Muscle layer of colon (tissue), 2 donors: ENCODE data around the gene FCN1.

Source experiments
- H3K27ac ChIP-seq: one replicate; pipeline ENCODE4 v1.7.0; 2013; ENCODE audit warnings: low read depth, mild to moderate bottlenecking, low read length, moderate library complexity
- H3K27me3 ChIP-seq, 2 donors: one replicate each; pipeline ENCODE4 v1.7.0; 2013; ENCODE audit warnings: low read length in 2 of 2, mild to moderate bottlenecking in 2 of 2; ENCODE audit not compliant: insufficient read depth in 2 of 2, control insufficient read depth in 1 of 2
- H3K36me3 ChIP-seq: one replicate; pipeline ENCODE4 v1.7.0; 2013; ENCODE audit warnings: mild to moderate bottlenecking, low read length; ENCODE audit not compliant: insufficient read depth
- H3K4me1 ChIP-seq: one replicate; pipeline ENCODE4 v1.7.0; 2013; ENCODE audit warnings: mild to moderate bottlenecking, low read length; ENCODE audit not compliant: insufficient read depth
- H3K4me3 ChIP-seq, 2 donors: one replicate each; pipeline ENCODE4 v1.7.0; 2013; ENCODE audit warnings: low read length in 2 of 2, low read depth in 1 of 2, mild to moderate bottlenecking in 1 of 2, moderate library complexity in 1 of 2
- H3K9ac ChIP-seq: one replicate; pipeline ENCODE4 v1.7.0; 2013; ENCODE audit warnings: low read length
- H3K9me3 ChIP-seq: one replicate; pipeline ENCODE4 v1.7.0; 2013; ENCODE audit warnings: mild to moderate bottlenecking, low read length
- donor health status: abdominal sarcoma.
- donor health status: Adenocarcinoma of cecum.

The FCN1 gene

DNA sequence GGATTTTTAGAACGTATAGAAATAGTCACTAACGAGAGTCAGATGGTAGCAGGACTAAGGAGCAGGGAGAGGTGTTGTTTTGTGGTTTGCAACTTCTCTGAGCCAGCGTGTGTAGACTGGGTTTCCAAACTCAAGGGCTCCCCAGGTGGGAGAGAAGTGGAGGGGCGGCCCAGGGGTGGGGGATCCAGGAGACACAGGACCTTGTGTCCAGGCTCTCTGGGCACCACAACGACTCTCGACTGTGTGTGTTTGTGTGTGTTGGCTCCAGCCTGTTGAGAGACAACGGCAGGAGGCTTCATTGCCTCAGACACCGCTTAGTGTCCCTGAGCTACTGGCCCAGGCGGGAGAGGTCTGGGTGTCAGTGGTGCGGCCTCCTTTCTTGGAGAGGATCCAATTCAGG, 934 bp upstream of the FCN1 start:
- no peaks in the 10 kb centered on the region for H3K4me1 ChIP-seq
- no peaks in the 10 kb centered on the region for H3K27me3 ChIP-seq
- no peak overlapping the region for H3K4me3 ChIP-seq
- no peaks in the 10 kb centered on the region for H3K9me3 ChIP-seq
- H3K36me3 ChIP-seq: no peaks in the 10 kb centered on the region
- H3K9ac ChIP-seq: no peak overlapping the region
- H3K27ac ChIP-seq: no peak overlapping the region

DNA sequence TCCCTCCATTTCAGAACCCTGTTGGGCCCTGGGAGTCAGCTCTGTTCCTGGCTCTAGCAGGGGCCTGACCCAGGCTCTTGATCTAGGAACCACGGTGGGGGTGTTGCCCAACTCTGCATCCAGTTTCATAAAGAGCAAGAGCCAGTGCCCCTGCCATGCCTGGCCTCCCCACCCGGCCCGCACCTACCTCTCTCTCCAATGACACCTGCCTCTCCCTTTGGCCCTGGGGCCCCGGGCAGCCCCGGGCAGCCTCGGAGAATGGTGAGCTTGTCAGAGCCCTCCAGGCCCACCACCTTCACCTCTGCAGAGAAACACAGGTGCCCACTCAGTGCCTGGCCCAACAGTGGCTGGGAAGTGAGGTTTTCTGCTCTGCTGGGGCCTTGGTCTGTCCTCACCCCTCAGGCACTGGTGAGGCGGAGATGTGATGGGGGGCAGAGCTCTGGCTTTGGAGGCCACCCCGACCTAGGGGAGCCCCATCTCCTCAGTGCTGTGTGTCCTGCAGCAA, 1.5 kb downstream of the FCN1 start:
- Histone ChIP-seq H3K27me3 (no peaks in the 10 kb centered on the region), H3K4me1 (no peaks in the 10 kb centered on the region), H3K27ac (no peak overlapping the region), H3K36me3 (no peaks in the 10 kb centered on the region), H3K4me3 (no peak overlapping the region), H3K9ac (no peak overlapping the region), H3K9me3 (no peaks in the 10 kb centered on the region)

DNA sequence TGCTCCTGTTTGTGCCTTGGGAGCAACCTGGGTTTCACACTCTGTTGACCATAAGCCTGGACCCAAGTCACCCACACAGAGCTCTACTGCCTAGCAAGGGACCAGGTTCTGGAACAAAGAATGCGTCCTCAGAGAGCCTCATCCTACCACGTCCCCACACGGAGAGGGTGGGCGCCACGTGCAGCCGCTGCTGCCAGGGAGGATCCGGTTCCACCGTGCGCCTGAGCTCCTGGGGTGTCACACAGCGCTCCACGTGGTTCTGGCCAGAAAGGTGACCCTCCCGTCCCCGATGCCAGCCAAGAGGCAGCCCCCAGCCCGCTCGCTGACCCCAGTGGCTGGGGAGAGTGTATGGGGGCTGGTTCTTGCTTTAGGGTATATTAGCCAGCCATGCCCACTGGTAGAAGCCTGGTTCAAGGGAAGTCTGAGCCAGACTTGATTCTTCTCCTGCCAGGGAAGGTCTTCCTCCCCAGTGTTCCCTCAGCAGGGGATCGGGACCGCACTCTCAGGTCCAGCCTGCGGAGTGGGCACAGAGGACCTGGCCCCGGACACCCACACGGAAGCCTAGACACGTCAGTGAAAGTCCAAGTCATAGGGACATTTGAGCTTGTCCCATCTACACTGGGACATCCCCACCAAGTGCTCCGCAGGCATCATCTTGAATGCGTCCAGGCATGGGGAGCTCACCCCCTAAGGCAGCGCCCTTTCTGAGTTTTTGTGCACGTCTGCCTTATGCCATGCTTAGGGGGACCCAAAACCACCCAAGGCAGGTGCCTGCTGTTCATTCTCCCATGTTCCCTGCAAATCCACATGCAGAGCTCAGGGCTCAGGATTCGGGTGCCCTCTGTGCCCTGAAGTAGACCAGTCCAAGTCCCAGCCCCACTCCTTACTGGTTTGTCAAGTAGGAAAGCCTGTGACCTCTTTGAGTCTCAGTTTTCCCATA, 2.4 kb downstream of the FCN1 start:
- H3K27ac ChIP-seq: no peak overlapping the region
- H3K4me1 ChIP-seq: no peaks in the 10 kb centered on the region
- no peak overlapping the region for H3K4me3 ChIP-seq
- no peaks in the 10 kb centered on the region for H3K27me3 ChIP-seq
- no peaks in the 10 kb centered on the region for H3K9me3 ChIP-seq
- H3K36me3 ChIP-seq: no peaks in the 10 kb centered on the region
- no peak overlapping the region for H3K9ac ChIP-seq

DNA sequence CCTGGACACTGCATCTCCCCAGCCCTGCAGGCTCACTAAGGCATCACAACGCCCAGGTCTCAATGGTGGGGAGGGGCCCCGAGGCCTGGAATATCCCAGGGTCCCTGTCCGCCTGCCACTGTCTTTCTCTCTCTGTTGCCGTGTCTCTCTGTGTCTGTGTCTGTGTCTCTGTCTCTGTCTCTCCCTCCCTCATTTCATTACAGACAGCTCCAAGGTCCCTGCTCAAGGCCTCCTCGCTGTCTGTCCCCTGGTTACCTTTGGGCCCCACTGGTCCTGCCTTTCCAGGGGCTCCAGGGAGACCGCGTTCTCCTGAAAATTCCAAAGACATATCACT, 3.2 kb downstream of the FCN1 start:
- Histone ChIP-seq H3K9ac (no peak overlapping the region), H3K27me3 (no peaks in the 10 kb centered on the region), H3K4me1 (no peaks in the 10 kb centered on the region), H3K9me3 (no peaks in the 10 kb centered on the region), H3K4me3 (no peak overlapping the region), H3K27ac (no peak overlapping the region), H3K36me3 (no peaks in the 10 kb centered on the region)

DNA sequence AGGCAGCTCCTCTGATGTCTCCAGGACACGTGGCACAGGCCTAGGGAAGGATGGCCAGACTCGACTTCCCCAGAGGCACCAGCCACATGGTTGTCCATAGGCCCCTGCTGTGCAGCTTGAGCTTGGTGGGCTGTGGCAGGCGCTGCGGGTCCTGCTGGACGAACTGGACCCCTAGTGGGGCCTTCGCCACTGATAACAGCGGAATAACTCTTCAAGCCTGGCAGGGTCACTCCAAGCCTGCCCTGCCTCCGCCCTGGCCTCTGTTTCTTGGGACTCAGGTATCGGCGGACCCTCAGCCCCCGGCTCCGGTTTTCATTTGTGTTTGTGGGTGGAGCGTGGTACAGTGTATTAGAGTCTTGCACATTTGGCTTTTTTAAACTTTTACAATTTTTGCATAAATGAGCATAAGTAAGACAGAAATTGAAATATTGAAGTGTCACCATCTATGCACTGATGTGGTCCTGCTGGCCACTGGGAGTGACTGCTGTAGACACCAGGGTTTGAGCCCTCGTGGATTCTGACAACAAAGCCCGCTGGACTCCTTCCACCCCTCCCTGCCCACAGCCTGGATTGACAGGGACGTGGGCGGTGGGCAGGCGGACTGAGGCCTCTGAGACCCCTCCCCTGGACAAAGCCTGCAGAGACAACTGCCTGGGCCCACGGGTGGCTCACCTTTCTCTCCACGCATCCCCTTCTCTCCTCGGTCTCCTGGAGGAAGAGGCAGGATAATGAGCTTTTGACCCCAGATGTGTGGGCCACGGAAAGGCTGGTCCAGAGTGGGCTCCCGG, 3.8 kb downstream of the FCN1 start:
- Histone ChIP-seq H3K4me1 (no peaks in the 10 kb centered on the region), H3K9ac (no peak overlapping the region), H3K4me3 (no peak overlapping the region), H3K36me3 (no peaks in the 10 kb centered on the region), H3K27ac (no peak overlapping the region), H3K9me3 (no peaks in the 10 kb centered on the region), H3K27me3 (no peaks in the 10 kb centered on the region)

DNA sequence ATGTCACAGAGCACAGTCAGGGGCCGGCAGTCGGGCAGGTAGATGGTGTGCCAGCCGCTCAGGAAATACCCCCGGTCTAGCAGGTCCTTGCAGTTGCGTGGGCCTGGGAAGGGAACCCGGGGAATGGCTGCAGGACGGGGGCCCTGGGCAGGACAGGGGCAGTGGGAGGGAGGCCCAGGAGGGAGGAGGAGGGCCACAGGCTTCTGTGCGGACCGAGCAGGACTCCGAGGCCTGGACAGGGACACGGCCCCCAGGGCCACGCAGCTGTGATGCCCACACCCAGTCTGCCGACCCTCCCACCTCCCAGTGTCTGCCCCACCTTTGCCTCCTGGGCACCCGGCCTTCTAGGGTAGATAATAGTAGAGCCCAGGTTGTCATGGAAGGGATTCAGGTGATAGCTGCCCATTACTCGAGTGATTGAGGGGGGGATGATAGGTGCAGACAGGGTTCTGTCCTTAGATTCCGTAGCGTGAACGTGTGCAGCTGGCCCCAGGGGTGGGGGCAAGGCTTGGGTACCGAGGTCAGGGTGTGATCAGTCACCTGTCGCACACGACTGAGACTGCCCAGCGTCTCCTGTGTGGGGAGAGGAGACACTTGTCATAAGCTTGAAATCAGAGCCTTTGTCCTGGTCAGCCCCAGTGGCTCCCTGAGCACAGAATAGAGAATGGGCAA, 4.5 kb downstream of the FCN1 start:
- Histone ChIP-seq H3K27me3 (no peaks in the 10 kb centered on the region), H3K36me3 (no peaks in the 10 kb centered on the region), H3K9me3 (no peaks in the 10 kb centered on the region), H3K4me3 (no peak overlapping the region), H3K4me1 (no peaks in the 10 kb centered on the region), H3K27ac (no peak overlapping the region), H3K9ac (no peak overlapping the region)

DNA sequence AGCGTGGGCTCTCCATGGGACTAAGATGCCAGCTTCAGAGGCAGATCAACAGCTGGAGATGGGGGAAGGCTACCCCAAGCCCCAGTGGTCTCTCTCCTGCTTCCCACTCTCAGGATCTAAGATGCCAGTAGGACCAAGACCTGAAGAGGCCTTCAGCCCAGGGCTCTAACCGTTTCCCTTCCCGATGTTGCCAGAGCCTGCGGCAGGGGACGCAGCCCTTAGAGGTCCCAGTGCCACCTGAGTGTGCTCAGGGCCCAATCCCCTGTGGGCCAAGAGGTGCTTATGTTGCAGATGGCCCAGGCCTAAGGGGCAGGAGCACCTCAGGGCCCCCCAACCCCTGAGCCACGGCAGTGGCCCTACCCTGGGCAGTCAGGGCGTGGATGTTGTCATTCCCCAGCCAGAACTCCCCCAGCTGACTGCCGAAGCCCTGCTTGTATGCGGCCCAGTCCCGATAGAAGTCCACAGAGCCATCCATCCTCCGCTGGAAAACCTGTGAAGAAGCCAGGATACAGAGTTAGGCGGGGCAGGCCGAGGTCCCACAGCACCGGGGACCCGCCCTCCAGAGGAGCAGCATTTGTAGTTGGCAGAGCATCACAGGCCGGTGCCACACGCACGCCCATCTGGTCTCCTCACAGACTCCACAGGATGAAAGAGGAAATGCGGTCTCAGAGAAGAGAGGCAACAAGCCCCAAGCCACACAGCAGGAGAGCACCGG, 5.4 kb downstream of the FCN1 start:
- Histone ChIP-seq H3K27ac (no peak overlapping the region), H3K36me3 (no peaks in the 10 kb centered on the region), H3K4me1 (no peaks in the 10 kb centered on the region), H3K9ac (no peak overlapping the region), H3K4me3 (no peak overlapping the region), H3K9me3 (no peaks in the 10 kb centered on the region), H3K27me3 (no peaks in the 10 kb centered on the region)

DNA sequence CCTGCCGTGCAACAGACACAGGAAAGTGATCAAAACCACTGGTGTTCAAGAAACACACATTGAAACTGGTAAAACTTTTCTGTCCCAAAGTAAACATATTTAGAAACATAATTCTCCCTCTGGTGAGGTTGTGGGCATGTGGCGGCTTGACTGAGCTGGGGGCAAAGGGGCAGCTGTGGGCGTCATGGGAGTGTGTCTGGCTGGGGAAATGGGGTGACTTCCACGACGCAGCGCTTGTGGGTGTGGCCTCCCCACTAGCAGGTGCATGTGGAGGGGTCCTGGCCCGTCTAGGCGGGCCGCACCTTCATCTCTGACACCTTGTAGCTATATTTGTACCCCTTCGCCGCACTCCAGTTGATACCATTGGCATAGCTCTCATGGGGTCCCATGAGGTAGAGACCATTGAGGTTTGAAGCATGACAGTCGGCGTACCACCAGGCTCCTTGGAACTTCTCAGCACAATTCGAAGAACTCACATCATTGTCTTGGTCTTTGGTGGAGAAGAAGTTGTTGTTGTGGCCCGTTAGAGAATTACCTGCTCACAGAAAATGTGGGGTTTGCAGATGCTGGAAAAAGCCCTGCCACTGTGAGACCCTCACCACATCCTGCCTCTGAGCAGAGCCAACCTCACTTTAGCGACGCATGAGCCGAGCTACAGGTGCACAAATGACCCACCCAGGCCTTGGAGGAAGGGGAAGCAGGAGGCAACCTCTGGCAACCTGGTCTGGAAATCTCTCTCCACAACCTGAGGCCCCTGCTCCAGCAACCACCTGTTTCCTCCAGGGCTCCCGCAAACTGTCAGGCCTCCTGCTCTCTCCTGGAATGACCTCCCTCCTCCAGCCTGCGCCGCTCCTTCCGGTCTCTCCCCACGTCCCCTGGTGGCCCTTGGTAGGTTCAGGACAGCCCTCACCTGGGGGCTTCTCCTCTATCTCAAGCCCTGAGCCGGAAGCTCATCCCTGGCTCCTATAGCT, 7.9 kb downstream of the FCN1 start:
- Histone ChIP-seq H3K27ac (no peak overlapping the region), H3K36me3 (no peaks in the 10 kb centered on the region)

DNA sequence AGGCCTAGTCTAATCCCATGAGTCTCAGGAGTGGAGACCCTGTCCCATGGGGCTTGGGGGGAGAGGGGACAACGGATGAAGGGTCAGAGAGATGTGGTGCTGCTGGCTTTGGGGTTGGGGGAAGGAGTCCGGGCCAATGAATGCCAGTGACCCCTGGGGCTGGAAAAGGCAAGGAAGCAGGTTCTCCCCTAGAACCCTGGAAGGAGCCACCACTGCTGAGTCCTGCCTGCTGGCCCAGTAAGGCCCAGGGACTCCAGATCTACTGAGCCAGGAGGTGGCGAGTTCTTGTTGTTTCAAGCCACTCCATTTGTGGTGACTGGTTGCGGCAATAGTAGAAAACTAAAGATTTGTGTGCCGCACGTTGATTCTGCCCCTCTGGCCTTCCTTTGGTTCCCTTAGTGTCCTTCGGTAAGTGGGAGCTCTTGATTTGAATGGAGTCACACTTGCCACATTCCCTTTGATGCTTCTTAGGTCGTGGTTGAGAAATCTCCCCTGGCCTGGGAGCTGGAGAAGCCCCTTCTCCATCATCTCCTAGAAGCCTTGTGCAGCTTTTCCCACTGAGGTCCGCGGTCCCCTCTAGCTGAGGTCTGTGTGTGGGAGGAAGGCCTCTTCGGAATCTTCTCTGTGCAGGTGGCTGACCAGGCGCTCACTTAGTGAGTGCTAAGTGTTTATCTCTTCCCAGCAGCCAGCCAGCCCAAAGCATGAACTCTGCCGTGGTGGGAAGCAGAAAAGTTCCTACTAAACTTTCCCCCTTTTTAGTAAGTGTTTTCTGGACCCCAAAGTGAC, 9.0 kb downstream of the FCN1 start:
- Histone ChIP-seq H3K27me3 (no peaks in the 10 kb centered on the region), H3K27ac (no peak overlapping the region), H3K9ac (no peak overlapping the region), H3K36me3 (no peaks in the 10 kb centered on the region), H3K4me3 (no peak overlapping the region), H3K4me1 (no peaks in the 10 kb centered on the region), H3K9me3 (no peaks in the 10 kb centered on the region)

More for the DNA sequence above, 7.9 kb downstream of the FCN1 start:
- no peaks in the 10 kb centered on the region for H3K9me3 ChIP-seq
- no peaks in the 10 kb centered on the region for H3K27me3 ChIP-seq
- H3K4me1 ChIP-seq: no peaks in the 10 kb centered on the region
- H3K9ac ChIP-seq: no peak overlapping the region
- H3K4me3 ChIP-seq: no peak overlapping the region

DNA sequence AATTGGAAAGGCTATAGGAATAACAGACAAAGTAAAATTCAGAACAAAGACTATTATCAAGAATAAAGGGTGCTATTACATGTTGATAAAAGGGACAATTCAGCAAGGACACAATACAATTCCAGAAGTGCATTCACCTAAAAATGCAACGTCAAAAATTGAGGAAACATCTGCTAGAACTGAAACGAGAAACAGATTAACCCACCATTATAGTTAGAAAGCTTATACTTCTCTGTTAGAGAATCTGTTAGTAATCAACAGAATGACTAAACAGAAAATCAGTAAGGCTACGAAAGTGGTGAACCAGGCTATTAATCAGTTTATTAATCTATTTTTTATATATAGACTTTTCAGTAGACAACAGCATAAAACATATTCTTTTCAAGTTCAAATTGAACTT, 14.8 kb downstream of the FCN1 start:
- Histone ChIP-seq H3K27me3 (no peaks in the 10 kb centered on the region), H3K27ac (no peak overlapping the region), H3K36me3 (no peaks in the 10 kb centered on the region), H3K9ac (no peak overlapping the region), H3K4me3 (no peak overlapping the region), H3K9me3 (no peaks in the 10 kb centered on the region), H3K4me1 (no peaks in the 10 kb centered on the region)
